ENCODE results near the gene MYO1E. TPM values are rescaled to one million over a fixed set of nuclear protein-coding genes. Genes with fewer than 3 reads are reported as not detected.

The MYO1E gene
- total RNA-seq, 5 donors from 2014 or later (not counting 1 experiment from before 2014, with no cell fraction given): 1.3 to 11.7 (median 4.3) TPM

GRCh38 chr15:59244337-59244736, 128.3 kb downstream of the MYO1E start:
- no peak overlapping the region for H3K27ac Mint-ChIP-seq
- H3K4me3 Mint-ChIP-seq: no peak overlapping the region
- H3K36me3 ChIP-seq (ENCODE audit: control insufficient read depth in 2 of 2, extremely low read depth in 1 of 2, insufficient read depth in 1 of 2, low read length in 1 of 2): no peaks in the 10 kb centered on the region
- no peaks in the 10 kb centered on the region for H3K36me3 Mint-ChIP-seq
- POLR2A ChIA-PET: no interaction called here
- WGBS (ENCODE audit: insufficient coverage): 75% methylated on average over 2 of the region's 3 CpGs
- H3K27me3 ChIP-seq (replicated peaks in 1 of 2; ENCODE audit: control insufficient read depth in 2 of 2, extremely low read depth in 1 of 2, insufficient read depth in 2 of 2, low read length in 1 of 2): no peaks in the 10 kb centered on the region
- H3K9me3 Mint-ChIP-seq: no peaks in the 10 kb centered on the region
- H3K4me3 ChIP-seq (ENCODE audit: control insufficient read depth in 1 of 2, extremely low read depth in 1 of 2, low read length in 1 of 2): no peak overlapping the region
- H3K27me3 Mint-ChIP-seq: peaks cover 0 to 3% of the 10 kb centered on the region in 2 donors
- DNase-seq (no peak), ATAC-seq (replicated peaks in 1 of 4) (no peak)
- no peaks in the 10 kb centered on the region for H3K4me1 ChIP-seq (ENCODE audit: control insufficient read depth in 1 of 2, extremely low read depth in 1 of 2, insufficient read depth in 2 of 2, low read length in 2 of 2)
- no peaks in the 10 kb centered on the region for H3K9me3 ChIP-seq
- H3K27ac ChIP-seq (ENCODE audit: low read length): no peak overlapping the region
- CTCF ChIA-PET: no interaction called here
- peaks cover 0 to 3% (median 0%) of the 10 kb centered on the region in 3 donors for H3K4me1 Mint-ChIP-seq

- Histone ChIP-seq H3K27ac (ENCODE audit: low read length) (no peak overlapping the region), H3K4me1 (ENCODE audit: control insufficient read depth in 1 of 2, extremely low read depth in 1 of 2, insufficient read depth in 2 of 2, low read length in 2 of 2) (no peaks in the 10 kb centered on the region), H3K4me3 (ENCODE audit: control insufficient read depth in 1 of 2, extremely low read depth in 1 of 2, low read length in 1 of 2) (no peak overlapping the region), H3K9me3 (no peaks in the 10 kb centered on the region), H3K27me3 (replicated peaks in 1 of 2; ENCODE audit: control insufficient read depth in 2 of 2, extremely low read depth in 1 of 2, insufficient read depth in 2 of 2, low read length in 1 of 2) (no peaks in the 10 kb centered on the region), H3K36me3 (ENCODE audit: control insufficient read depth in 2 of 2, extremely low read depth in 1 of 2, insufficient read depth in 1 of 2, low read length in 1 of 2) (no peaks in the 10 kb centered on the region)
- Mint-ChIP-seq H3K27ac (no peak overlapping the region), H3K27me3 (peaks cover 0 to 3% of the 10 kb centered on the region in 2 donors), H3K36me3 (no peaks in the 10 kb centered on the region), H3K4me3 (no peak overlapping the region), H3K4me1 (peaks cover 0 to 3% (median 0%) of the 10 kb centered on the region in 3 donors), H3K9me3 (no peaks in the 10 kb centered on the region)
- ChIA-PET POLR2A (no interaction called here), CTCF (no interaction called here)
- DNase-seq (no peak), ATAC-seq (replicated peaks in 1 of 4) (no peak)
- WGBS (ENCODE audit: insufficient coverage): 88% methylated on average over 1 of the region's 5 CpGs
Measured at GRCh38 chr15:59243622-59244021, 129.0 kb downstream of the MYO1E start.

GRCh38 chr15:59242649-59243048, 130.0 kb downstream of the MYO1E start:
- no peak for ATAC-seq (replicated peaks in 1 of 4)
- Mint-ChIP-seq H3K4me3 (no peak overlapping the region), H3K9me3 (no peaks in the 10 kb centered on the region), H3K36me3 (no peaks in the 10 kb centered on the region), H3K27me3 (peaks cover 0 to 3% of the 10 kb centered on the region in 2 donors), H3K4me1 (peaks cover 0 to 3% (median 0%) of the 10 kb centered on the region in 3 donors), H3K27ac (no peak overlapping the region)
- ChIA-PET CTCF (no interaction called here), POLR2A (no interaction called here)
- 90% methylated on average over 1 of the region's 2 CpGs for WGBS (ENCODE audit: insufficient coverage)
- no peaks in the 10 kb centered on the region for H3K36me3 ChIP-seq (ENCODE audit: control insufficient read depth in 2 of 2, extremely low read depth in 1 of 2, insufficient read depth in 1 of 2, low read length in 1 of 2)
- no peaks in the 10 kb centered on the region for H3K4me1 ChIP-seq (ENCODE audit: control insufficient read depth in 1 of 2, extremely low read depth in 1 of 2, insufficient read depth in 2 of 2, low read length in 2 of 2)
- H3K27ac ChIP-seq (ENCODE audit: low read length): no peak overlapping the region
- no peaks in the 10 kb centered on the region for H3K27me3 ChIP-seq (replicated peaks in 1 of 2; ENCODE audit: control insufficient read depth in 2 of 2, extremely low read depth in 1 of 2, insufficient read depth in 2 of 2, low read length in 1 of 2)
- no peak overlapping the region for H3K4me3 ChIP-seq (ENCODE audit: control insufficient read depth in 1 of 2, extremely low read depth in 1 of 2, low read length in 1 of 2)
- no peaks in the 10 kb centered on the region for H3K9me3 ChIP-seq
- DNase-seq: no peak

GRCh38 chr15:59240036-59240435, 132.6 kb downstream of the MYO1E start:
- Mint-ChIP-seq H3K27me3 (peaks cover 0 to 3% of the 10 kb centered on the region in 2 donors), H3K27ac (no peak overlapping the region), H3K4me3 (no peak overlapping the region), H3K36me3 (no peaks in the 10 kb centered on the region), H3K9me3 (no peaks in the 10 kb centered on the region), H3K4me1 (peaks cover 0 to 3% (median 0%) of the 10 kb centered on the region in 3 donors)
- H3K9me3 ChIP-seq: no peaks in the 10 kb centered on the region
- WGBS (ENCODE audit: insufficient coverage): 100% methylated on average over 2 of the region's 5 CpGs
- no peak overlapping the region for H3K27ac ChIP-seq (ENCODE audit: low read length)
- ChIA-PET CTCF (no interaction called here), POLR2A (no interaction called here)
- no peaks in the 10 kb centered on the region for H3K4me1 ChIP-seq (ENCODE audit: control insufficient read depth in 1 of 2, extremely low read depth in 1 of 2, insufficient read depth in 2 of 2, low read length in 2 of 2)
- no peak overlapping the region for H3K4me3 ChIP-seq (ENCODE audit: control insufficient read depth in 1 of 2, extremely low read depth in 1 of 2, low read length in 1 of 2)
- H3K27me3 ChIP-seq (replicated peaks in 1 of 2; ENCODE audit: control insufficient read depth in 2 of 2, extremely low read depth in 1 of 2, insufficient read depth in 2 of 2, low read length in 1 of 2): no peaks in the 10 kb centered on the region
- ATAC-seq (replicated peaks in 1 of 4) (no peak), DNase-seq (no peak)
- H3K36me3 ChIP-seq (ENCODE audit: control insufficient read depth in 2 of 2, extremely low read depth in 1 of 2, insufficient read depth in 1 of 2, low read length in 1 of 2): no peaks in the 10 kb centered on the region

- CTCF ChIA-PET: no interaction called here
- H3K27me3 Mint-ChIP-seq: peaks cover 0 to 3% of the 10 kb centered on the region in 2 donors
Measured at GRCh38 chr15:59237924-59238331, 134.7 kb downstream of the MYO1E start.

GRCh38 chr15:59237119-59237855, 135.4 kb downstream of the MYO1E start:
- peaks cover 0 to 3% (median 0%) of the 10 kb centered on the region in 3 donors for H3K4me1 Mint-ChIP-seq
- H3K27ac Mint-ChIP-seq: no peak overlapping the region
- H3K27me3 Mint-ChIP-seq: peaks cover 0 to 3% of the 10 kb centered on the region in 2 donors
- WGBS (ENCODE audit: insufficient coverage): 100% methylated on average over 1 of the region's 8 CpGs
- POLR2A ChIA-PET: no interaction called here
- CTCF ChIA-PET: no interaction called here
- no peaks in the 10 kb centered on the region for H3K27me3 ChIP-seq (replicated peaks in 1 of 2; ENCODE audit: control insufficient read depth in 2 of 2, extremely low read depth in 1 of 2, insufficient read depth in 2 of 2, low read length in 1 of 2)
- H3K27ac ChIP-seq (ENCODE audit: low read length): no peak overlapping the region
- no peaks in the 10 kb centered on the region for H3K4me1 ChIP-seq (ENCODE audit: control insufficient read depth in 1 of 2, extremely low read depth in 1 of 2, insufficient read depth in 2 of 2, low read length in 2 of 2)
- H3K4me3 ChIP-seq (ENCODE audit: control insufficient read depth in 1 of 2, extremely low read depth in 1 of 2, low read length in 1 of 2): no peak overlapping the region
- no peaks in the 10 kb centered on the region for H3K36me3 ChIP-seq (ENCODE audit: control insufficient read depth in 2 of 2, extremely low read depth in 1 of 2, insufficient read depth in 1 of 2, low read length in 1 of 2)
- no peaks in the 10 kb centered on the region for H3K9me3 Mint-ChIP-seq
- no peaks in the 10 kb centered on the region for H3K9me3 ChIP-seq
- ATAC-seq (replicated peaks in 1 of 4) (no peak), DNase-seq (no peak)
- no peaks in the 10 kb centered on the region for H3K36me3 Mint-ChIP-seq
- no peak overlapping the region for H3K4me3 Mint-ChIP-seq

More at GRCh38 chr15:59237924-59238331, 134.7 kb downstream of the MYO1E start:
- ATAC-seq (replicated peaks in 1 of 4): no peak
- no peaks in the 10 kb centered on the region for H3K9me3 Mint-ChIP-seq
- peaks cover 0 to 3% (median 0%) of the 10 kb centered on the region in 3 donors for H3K4me1 Mint-ChIP-seq
- H3K9me3 ChIP-seq: no peaks in the 10 kb centered on the region
- POLR2A ChIA-PET: no interaction called here
- no peak overlapping the region for H3K4me3 ChIP-seq (ENCODE audit: control insufficient read depth in 1 of 2, extremely low read depth in 1 of 2, low read length in 1 of 2)
- H3K36me3 Mint-ChIP-seq: no peaks in the 10 kb centered on the region
- H3K27me3 ChIP-seq (replicated peaks in 1 of 2; ENCODE audit: control insufficient read depth in 2 of 2, extremely low read depth in 1 of 2, insufficient read depth in 2 of 2, low read length in 1 of 2): no peaks in the 10 kb centered on the region
- H3K36me3 ChIP-seq (ENCODE audit: control insufficient read depth in 2 of 2, extremely low read depth in 1 of 2, insufficient read depth in 1 of 2, low read length in 1 of 2): no peaks in the 10 kb centered on the region
- WGBS (ENCODE audit: insufficient coverage): 86% methylated on average over 2 of the region's 5 CpGs
- no peak overlapping the region for H3K4me3 Mint-ChIP-seq
- no peak overlapping the region for H3K27ac ChIP-seq (ENCODE audit: low read length)
- H3K4me1 ChIP-seq (ENCODE audit: control insufficient read depth in 1 of 2, extremely low read depth in 1 of 2, insufficient read depth in 2 of 2, low read length in 2 of 2): no peaks in the 10 kb centered on the region
- DNase-seq: no peak
- H3K27ac Mint-ChIP-seq: no peak overlapping the region
